HUES64 (cell line): Measurements from ENCODE around the gene CEP85L.
A peak's percentile ranks its signal among the peaks of the same experiment; 100 is the strongest.

ENCODE experiments used
- H3K27ac ChIP-seq: 2 replicates; pipeline ENCODE4 v1.7.0; 2013; ENCODE audit warnings: low read depth, low read length, inconsistent platforms
- H3K27me3 ChIP-seq: 2 replicates; pipeline ENCODE4 v1.6.1; 2013; ENCODE audit warnings: mild to moderate bottlenecking, low read length; ENCODE audit not compliant: insufficient read depth
- H3K36me3 ChIP-seq: 2 replicates; pipeline ENCODE4 v1.6.1; 2013; ENCODE audit warnings: mild to moderate bottlenecking, low read length; ENCODE audit not compliant: insufficient read depth
- H3K4me1 ChIP-seq: 2 replicates; pipeline ENCODE4 v1.6.1; 2013; ENCODE audit warnings: mild to moderate bottlenecking, low read length, moderate library complexity; ENCODE audit not compliant: insufficient read depth
- H3K4me3 ChIP-seq: 2 replicates; pipeline ENCODE4 v1.5.1; 2013; ENCODE audit warnings: mild to moderate bottlenecking, low read length, moderate library complexity
- H3K9ac ChIP-seq: 2 replicates; pipeline ENCODE4 v1.6.1; 2013; ENCODE audit warnings: mild to moderate bottlenecking, low read depth, low read length
- H3K9me3 ChIP-seq: 2 replicates; pipeline ENCODE4 v1.6.1; 2013; ENCODE audit warnings: low read depth, low read length; ENCODE audit not compliant: insufficient read depth
- WGBS: fragments of 150-250, 120-280 bp; methylation state at CpG from one replicate; pipeline ENCODE4 v1.1.7; 2013; ENCODE audit warnings: missing lambda C conversion rate; 5-methylcytosine and 5-hydroxymethylcytosine counted together

Gene CEP85L

GRCh38 chr6:118659513-118660217, 8.3 kb upstream of the CEP85L start:
- WGBS = 87% methylated on average over 8 of the region's 9 CpGs
- no peaks in the 10 kb centered on the region for H3K36me3 ChIP-seq
- no peaks in the 10 kb centered on the region for H3K27me3 ChIP-seq
- no peaks in the 10 kb centered on the region for H3K4me1 ChIP-seq
- H3K4me3 ChIP-seq = no peak overlapping the region
- no peak overlapping the region for H3K9ac ChIP-seq
- H3K27ac ChIP-seq = no peak overlapping the region
- H3K9me3 ChIP-seq = no peaks in the 10 kb centered on the region

- H3K27ac ChIP-seq = no peak overlapping the region
- no peak overlapping the region for H3K9ac ChIP-seq
- no peaks in the 10 kb centered on the region for H3K9me3 ChIP-seq
- peaks cover 8% of the 10 kb centered on the region; the same call in 1 of the 2 replicates for H3K4me1 ChIP-seq
- 98% methylated on average over 3 of the region's 3 CpGs for WGBS
- no peaks in the 10 kb centered on the region for H3K36me3 ChIP-seq
- H3K4me3 ChIP-seq = no peak overlapping the region
- H3K27me3 ChIP-seq = no peaks in the 10 kb centered on the region
Measured at GRCh38 chr6:118656847-118657451, 5.6 kb upstream of the CEP85L start.

DNA sequence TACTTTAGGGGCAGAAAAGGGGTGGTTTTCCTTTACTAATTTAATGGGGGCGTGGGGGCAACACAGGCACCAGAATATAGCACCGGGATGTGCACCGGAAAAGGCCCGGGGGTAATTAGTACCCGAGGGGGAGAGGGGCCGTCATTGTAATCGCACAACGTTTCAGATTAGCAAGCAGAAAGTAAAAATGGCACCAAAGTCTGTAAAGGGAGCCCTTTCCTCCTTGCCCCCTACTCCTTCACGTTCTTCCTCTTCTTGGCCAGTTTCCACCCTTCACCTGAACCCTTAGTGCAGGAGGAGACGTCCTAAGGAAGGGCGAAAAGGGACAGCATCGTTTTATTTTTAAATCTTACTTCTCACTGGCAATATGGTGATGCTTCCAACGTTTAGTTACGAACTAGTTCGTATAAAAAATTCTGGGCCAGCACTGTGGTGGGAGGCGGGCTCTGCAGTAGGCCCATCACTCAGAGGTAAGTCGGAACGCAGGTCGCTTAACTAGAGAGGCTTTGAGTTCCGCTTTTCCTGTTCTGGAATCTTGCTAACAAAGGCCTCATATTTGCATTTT, 742 bp upstream of the CEP85L start:
- Histone ChIP-seq H3K36me3 (no peaks in the 10 kb centered on the region), H3K4me3 (peak overlapping the region; percentile 96), H3K9ac (peak overlapping the region; percentile 57), H3K4me1 (peaks cover 19% of the 10 kb centered on the region), H3K27me3 (peaks cover 18% of the 10 kb centered on the region; the same call in 1 of the 2 replicates), H3K9me3 (no peaks in the 10 kb centered on the region), H3K27ac (peak overlapping the region; percentile 16; the same call in 1 of the 2 replicates)
- WGBS = 62% methylated on average over 20 of the region's 20 CpGs

DNA sequence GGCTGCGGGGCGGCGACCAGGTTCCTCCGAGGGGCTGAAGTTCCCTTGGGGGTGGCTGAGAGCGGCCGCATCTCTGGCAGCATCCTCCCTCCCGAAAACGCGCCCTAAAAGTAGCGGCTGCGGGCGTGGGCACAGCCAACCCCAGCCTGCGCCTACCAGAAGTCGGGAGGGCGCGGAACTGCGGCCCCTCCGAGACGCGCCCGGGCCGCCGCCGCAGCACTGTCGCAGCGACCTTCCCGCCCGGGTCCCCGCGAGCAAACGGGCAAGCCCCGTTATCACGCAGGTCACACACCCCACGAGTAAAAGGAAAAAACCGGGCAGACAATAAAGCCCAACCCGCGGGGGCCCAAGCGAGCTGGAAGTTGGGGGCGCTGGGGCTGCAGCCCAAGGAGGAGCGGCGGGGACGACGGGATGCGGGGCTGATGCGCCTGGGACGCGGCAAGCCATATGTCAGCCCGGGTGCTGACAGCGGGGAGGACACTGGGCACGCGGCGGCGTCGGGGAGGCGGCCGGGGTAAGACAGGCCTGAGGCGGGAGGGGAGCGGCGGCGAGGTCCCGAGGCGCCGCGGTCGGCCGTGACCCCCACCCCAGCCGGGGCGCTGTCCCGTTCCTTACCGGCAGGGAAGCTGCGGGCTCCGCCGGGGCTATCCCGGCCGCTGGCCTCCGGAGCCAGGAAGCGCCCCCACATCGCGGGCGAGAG, 659 bp downstream of the CEP85L start:
- H3K9ac ChIP-seq = peak overlapping the region; percentile 72
- no peaks in the 10 kb centered on the region for H3K9me3 ChIP-seq
- H3K4me3 ChIP-seq = peak overlapping the region; percentile 96
- no peaks in the 10 kb centered on the region for H3K36me3 ChIP-seq
- WGBS = under 1% methylated on average over 80 of the region's 80 CpGs
- H3K4me1 ChIP-seq = peaks cover 19% of the 10 kb centered on the region
- H3K27ac ChIP-seq = peak overlapping the region; percentile 83; the same call in 1 of the 2 replicates
- peaks cover 18% of the 10 kb centered on the region; the same call in 1 of the 2 replicates for H3K27me3 ChIP-seq

DNA sequence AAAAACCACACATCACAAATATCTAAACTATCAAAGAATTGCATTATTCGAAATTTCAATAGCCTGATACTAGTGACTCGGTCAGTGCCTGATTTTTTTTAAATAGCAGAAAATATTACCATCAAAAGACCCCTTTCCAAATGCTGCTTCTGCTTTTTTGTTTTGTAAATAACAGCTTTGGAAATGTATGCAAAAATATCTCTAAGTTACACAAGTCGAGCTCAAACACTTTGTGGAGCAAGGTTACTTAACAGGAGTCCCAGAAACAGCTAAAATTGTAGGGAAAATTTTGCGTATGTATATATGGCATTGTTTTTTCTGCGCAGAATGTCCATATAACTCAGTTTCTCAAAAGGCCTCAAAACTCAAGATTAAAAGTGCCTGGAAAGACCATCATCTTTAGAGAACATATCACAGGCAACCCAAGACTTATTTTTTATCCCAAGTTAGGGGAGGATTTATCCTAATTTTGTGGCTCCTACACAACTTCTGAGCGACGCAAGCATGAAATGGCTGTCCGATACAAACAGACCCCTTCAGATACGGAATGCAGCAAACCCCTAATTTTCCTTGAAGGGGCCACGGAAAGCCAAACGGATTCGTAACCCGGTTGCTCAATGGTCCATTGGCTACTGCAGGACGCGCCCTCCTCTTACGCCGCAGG, 1.3 kb downstream of the CEP85L start:
- WGBS = 6% methylated on average over 17 of the region's 17 CpGs
- H3K4me3 ChIP-seq = peak overlapping the region; percentile 96
- no peak overlapping the region for H3K27ac ChIP-seq
- H3K36me3 ChIP-seq = no peaks in the 10 kb centered on the region
- peaks cover 19% of the 10 kb centered on the region for H3K4me1 ChIP-seq
- H3K9ac ChIP-seq = peak overlapping the region; percentile 72; the same call in 1 of the 2 replicates
- H3K27me3 ChIP-seq = peaks cover 18% of the 10 kb centered on the region; the same call in 1 of the 2 replicates
- no peaks in the 10 kb centered on the region for H3K9me3 ChIP-seq

DNA sequence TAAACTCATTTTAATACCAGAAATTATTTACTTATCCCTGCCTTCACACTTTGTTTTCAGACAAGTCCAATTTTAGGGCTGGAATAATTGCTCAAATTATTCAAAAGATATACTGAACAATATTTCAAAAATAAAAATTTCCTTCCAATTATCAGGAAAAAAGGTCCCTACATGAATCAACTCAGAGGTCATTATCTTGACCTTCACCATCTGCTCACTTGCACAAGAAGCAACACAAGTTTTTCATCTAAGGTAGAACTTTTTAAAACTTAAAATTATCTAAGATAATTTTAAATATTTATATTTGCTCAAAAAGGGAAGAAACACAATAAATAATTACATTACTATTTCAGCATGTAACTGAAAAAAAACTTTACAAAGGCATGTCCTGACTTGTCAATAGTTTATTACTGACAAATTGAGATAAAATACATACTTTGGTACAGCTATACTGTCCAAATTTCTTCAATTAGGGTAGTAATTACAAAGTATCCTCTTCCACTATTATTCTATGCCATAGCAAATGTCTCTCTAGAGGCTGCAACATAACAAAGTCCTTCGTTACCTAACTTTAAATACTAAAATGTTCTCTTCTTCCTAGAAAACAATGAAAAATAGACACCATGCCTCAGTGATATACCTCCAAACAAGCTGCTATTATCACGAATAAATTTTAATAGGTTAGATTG, 2.4 kb downstream of the CEP85L start:
- H3K4me3 ChIP-seq = peak overlapping the region; percentile 96; the same call in 1 of the 2 replicates

DNA sequence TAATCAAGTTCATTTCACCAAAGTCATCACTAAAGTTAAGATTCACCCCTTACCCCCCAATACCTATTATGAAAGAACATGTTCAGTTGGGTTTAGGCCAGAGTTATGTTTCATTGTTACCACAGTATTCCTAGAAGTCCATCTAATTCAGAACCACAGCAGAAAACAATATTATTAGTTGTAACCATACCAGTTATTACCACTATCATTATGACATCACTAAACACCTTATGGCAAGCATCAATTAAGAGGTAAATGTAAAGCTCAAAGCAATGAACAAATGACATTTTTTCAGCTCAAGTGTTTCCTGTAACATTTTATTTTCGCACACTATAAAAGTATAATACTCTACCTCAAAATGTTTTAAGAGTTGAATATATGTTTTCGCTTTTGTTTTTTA, 4.4 kb downstream of the CEP85L start:
- peaks cover 18% of the 10 kb centered on the region; the same call in 1 of the 2 replicates for H3K27me3 ChIP-seq
- 100% methylated on average over 1 of the region's 2 CpGs for WGBS
- H3K9me3 ChIP-seq = no peaks in the 10 kb centered on the region
- H3K27ac ChIP-seq = no peak overlapping the region
- no peak overlapping the region for H3K4me3 ChIP-seq
- H3K36me3 ChIP-seq = no peaks in the 10 kb centered on the region
- H3K4me1 ChIP-seq = peaks cover 11% of the 10 kb centered on the region
- H3K9ac ChIP-seq = no peak overlapping the region

More for the DNA sequence above, 2.4 kb downstream of the CEP85L start:
- no peaks in the 10 kb centered on the region for H3K9me3 ChIP-seq
- peaks cover 18% of the 10 kb centered on the region; the same call in 1 of the 2 replicates for H3K27me3 ChIP-seq
- H3K9ac ChIP-seq = no peak overlapping the region
- WGBS = 84% methylated on average over 1 of the region's 2 CpGs
- H3K27ac ChIP-seq = no peak overlapping the region
- H3K36me3 ChIP-seq = no peaks in the 10 kb centered on the region
- H3K4me1 ChIP-seq = peaks cover 19% of the 10 kb centered on the region

DNA sequence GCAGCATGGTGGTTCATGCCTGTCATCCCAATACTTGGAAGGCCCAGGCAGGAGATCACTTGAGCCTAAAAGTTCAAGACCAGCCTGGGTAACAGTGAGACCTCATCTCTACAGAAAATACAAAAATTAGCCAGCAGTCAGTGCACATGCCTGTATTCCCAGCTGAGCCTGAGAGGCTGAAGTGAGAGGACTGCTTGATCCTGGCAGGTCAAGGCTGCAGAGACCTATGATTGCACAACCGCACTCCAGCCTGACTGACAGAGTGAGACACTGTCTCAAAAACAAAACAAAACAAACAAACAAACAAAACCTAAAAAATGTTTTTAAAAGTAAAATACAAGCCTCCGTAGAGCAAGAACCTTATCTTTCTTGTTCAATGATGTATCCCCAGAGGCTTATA, 6.0 kb downstream of the CEP85L start:
- Histone ChIP-seq H3K36me3 (no peaks in the 10 kb centered on the region), H3K4me1 (peaks cover 11% of the 10 kb centered on the region), H3K9me3 (no peaks in the 10 kb centered on the region), H3K4me3 (no peak overlapping the region), H3K27me3 (peaks cover 16% of the 10 kb centered on the region; the same call in 1 of the 2 replicates), H3K27ac (no peak overlapping the region), H3K9ac (no peak overlapping the region)
- 97% methylated on average over 2 of the region's 2 CpGs for WGBS

- WGBS = 83% methylated on average over 2 of the region's 2 CpGs
- Histone ChIP-seq H3K4me1 (no peaks in the 10 kb centered on the region), H3K9me3 (no peaks in the 10 kb centered on the region), H3K27ac (no peak overlapping the region), H3K36me3 (no peaks in the 10 kb centered on the region), H3K27me3 (peaks cover 2% of the 10 kb centered on the region; the same call in 1 of the 2 replicates), H3K4me3 (no peak overlapping the region), H3K9ac (no peak overlapping the region)
Measured at GRCh38 chr6:118644007-118644406, 7.4 kb downstream of the CEP85L start.

- H3K27me3 ChIP-seq = no peaks in the 10 kb centered on the region
- H3K4me1 ChIP-seq = no peaks in the 10 kb centered on the region
- no peak overlapping the region for H3K9ac ChIP-seq
- H3K36me3 ChIP-seq = no peaks in the 10 kb centered on the region
- H3K9me3 ChIP-seq = no peaks in the 10 kb centered on the region
- H3K27ac ChIP-seq = no peak overlapping the region
- H3K4me3 ChIP-seq = no peak overlapping the region
- WGBS = 86% methylated on average over 1 of the region's 1 CpG
Measured at GRCh38 chr6:118641042-118641441, 10.3 kb downstream of the CEP85L start.
